ENCODE results near the gene LRRC3.

Gene LRRC3

DNA sequence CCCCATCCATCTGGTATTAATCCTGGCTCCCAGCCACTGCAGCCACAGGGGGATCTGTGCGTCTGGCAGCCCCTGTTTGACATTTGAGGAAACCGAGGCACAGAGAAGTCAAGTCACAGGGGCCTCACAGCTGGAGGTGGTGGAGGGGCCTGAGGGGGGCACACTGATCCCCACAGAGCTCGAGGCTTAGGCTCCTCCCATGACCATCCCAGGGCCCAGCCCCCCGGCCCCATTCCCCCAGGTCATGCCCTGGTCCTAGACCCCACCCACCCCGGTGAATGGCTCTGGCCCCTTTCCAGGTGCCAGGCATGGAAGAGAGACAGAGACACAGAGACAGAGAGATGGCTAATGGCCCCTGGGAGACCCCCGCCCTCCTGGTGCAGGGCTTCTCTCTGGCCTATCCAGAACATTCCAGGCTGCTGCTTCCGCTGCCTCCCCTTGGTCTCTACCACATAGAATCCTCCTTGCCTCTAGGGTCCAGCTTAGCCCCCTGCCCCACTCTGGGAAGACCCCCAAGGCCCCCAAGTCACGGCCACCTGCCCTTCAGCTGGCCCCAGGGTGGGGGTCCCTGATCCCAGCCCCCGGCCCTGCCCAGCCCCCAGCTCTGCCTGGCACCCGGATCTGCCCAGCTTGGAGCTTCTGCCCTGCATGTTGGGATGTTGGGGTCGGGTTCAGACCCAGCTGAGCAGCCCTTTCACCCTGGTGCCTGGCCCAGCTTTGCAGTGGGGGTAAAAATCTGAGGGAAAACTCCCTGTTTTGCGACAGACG, 29.2 kb upstream of the LRRC3 start:
- no peak overlapping the region for H3K14ac ChIP-seq (ENCODE audit: low read length in 2 of 2)
- H3K18ac ChIP-seq (ENCODE audit: low read depth in 1 of 2, low read length in 2 of 2): no peak overlapping the region
- no peak overlapping the region for H4K91ac ChIP-seq (ENCODE audit: low read length)
- no peak overlapping the region for H4K8ac ChIP-seq (ENCODE audit: low read length)
- H2BK5ac ChIP-seq (ENCODE audit: low read depth, low read length, poor library complexity, severe bottlenecking): no peak overlapping the region
- H3K4ac ChIP-seq (ENCODE audit: low read depth in 1 of 2, low read length in 2 of 2): no peak overlapping the region
- H2BK15ac ChIP-seq (ENCODE audit: low read depth, poor library complexity, severe bottlenecking): no peak overlapping the region
- H2BK120ac ChIP-seq (ENCODE audit: low read depth, low read length): no peak overlapping the region
- no peak for DNase-seq
- H3K4me3 ChIP-seq (ENCODE audit: insufficient read depth in 1 of 2, low read depth in 1 of 2, low read length in 2 of 2): no peak overlapping the region
- peaks cover 18% of the 10 kb centered on the region for H3K9me3 ChIP-seq (ENCODE audit: control insufficient read depth, low read length)
- no peak overlapping the region for H2AFZ ChIP-seq (ENCODE audit: low read depth, low read length)
- no peak overlapping the region for H3K27ac ChIP-seq (ENCODE audit: low read length, poor library complexity, severe bottlenecking)
- no peak overlapping the region for H3K4me2 ChIP-seq (ENCODE audit: low read length, poor library complexity, severe bottlenecking)
- no peak overlapping the region for H3K9ac ChIP-seq (ENCODE audit: low read length)
- no peaks in the 10 kb centered on the region for H3K4me1 ChIP-seq (ENCODE audit: control insufficient read depth, insufficient read depth, low read depth, low read length)
- peaks cover 0 to 18% of the 10 kb centered on the region in 2 experiments for H3K27me3 ChIP-seq (ENCODE audit: control insufficient read depth in 1 of 2, insufficient read depth in 1 of 2, low read length in 2 of 2)
- H2AK5ac ChIP-seq (ENCODE audit: low read length, severe bottlenecking): no peak overlapping the region
- 79% methylated on average over 11 of the region's 13 CpGs for WGBS
- no peak overlapping the region for H3K23ac ChIP-seq (ENCODE audit: low read length in 2 of 2)
- no peaks in the 10 kb centered on the region for H3K79me1 ChIP-seq (replicated peaks; ENCODE audit: low read length, poor library complexity, severe bottlenecking)
- H3K36me3 ChIP-seq (ENCODE audit: control insufficient read depth in 1 of 2, insufficient read depth in 2 of 2, low read depth in 1 of 2, low read length in 2 of 2): no peaks in the 10 kb centered on the region
- H2BK12ac ChIP-seq (ENCODE audit: low read length in 2 of 2): no peak overlapping the region

DNA sequence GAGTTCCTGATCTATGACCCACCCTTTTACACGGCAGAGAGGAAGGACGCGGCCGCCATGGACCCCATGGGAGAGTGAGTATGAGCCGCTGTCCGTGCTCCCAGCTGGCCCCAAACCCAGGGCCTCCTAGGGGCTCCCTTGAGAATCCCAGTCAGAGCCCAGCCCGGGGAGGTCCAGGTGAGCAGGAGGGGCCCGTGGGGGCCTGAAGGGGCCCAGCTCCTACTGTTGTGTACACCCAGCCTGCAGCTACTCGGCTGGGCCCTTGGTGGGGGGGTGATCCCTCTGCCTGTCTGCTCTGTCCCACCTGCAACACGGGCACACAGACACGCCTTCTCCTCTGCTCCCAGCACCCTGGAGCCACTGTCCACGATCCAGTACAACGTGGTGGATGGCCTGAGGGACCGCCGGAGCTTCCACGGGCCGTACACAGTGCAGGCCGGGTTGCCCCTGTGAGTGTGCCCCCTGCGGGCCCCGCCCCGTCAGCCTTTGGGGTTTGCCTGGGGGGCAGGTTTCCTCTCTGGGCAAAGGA, 28.6 kb upstream of the LRRC3 start:
- H3K9me3 ChIP-seq (ENCODE audit: control insufficient read depth, low read length): peaks cover 24% of the 10 kb centered on the region
- no peak overlapping the region for H2BK12ac ChIP-seq (ENCODE audit: low read length in 2 of 2)
- H3K27ac ChIP-seq (ENCODE audit: low read length, poor library complexity, severe bottlenecking): no peak overlapping the region
- no peak for DNase-seq
- no peak overlapping the region for H4K8ac ChIP-seq (ENCODE audit: low read length)
- H3K4me2 ChIP-seq (ENCODE audit: low read length, poor library complexity, severe bottlenecking): no peak overlapping the region
- H3K36me3 ChIP-seq (ENCODE audit: control insufficient read depth in 1 of 2, insufficient read depth in 2 of 2, low read depth in 1 of 2, low read length in 2 of 2): no peaks in the 10 kb centered on the region
- WGBS: 92% methylated on average over 21 of the region's 21 CpGs
- H2BK120ac ChIP-seq (ENCODE audit: low read depth, low read length): no peak overlapping the region
- H4K91ac ChIP-seq (ENCODE audit: low read length): no peak overlapping the region
- no peak overlapping the region for H3K18ac ChIP-seq (ENCODE audit: low read depth in 1 of 2, low read length in 2 of 2)
- no peak overlapping the region for H3K4me3 ChIP-seq (ENCODE audit: insufficient read depth in 1 of 2, low read depth in 1 of 2, low read length in 2 of 2)
- H3K4me1 ChIP-seq (ENCODE audit: control insufficient read depth, insufficient read depth, low read depth, low read length): no peaks in the 10 kb centered on the region
- no peak overlapping the region for H3K4ac ChIP-seq (ENCODE audit: low read depth in 1 of 2, low read length in 2 of 2)
- H2AK5ac ChIP-seq (ENCODE audit: low read length, severe bottlenecking): no peak overlapping the region
- no peak overlapping the region for H3K9ac ChIP-seq (ENCODE audit: low read length)
- no peak overlapping the region for H2BK5ac ChIP-seq (ENCODE audit: low read depth, low read length, poor library complexity, severe bottlenecking)
- H3K14ac ChIP-seq (ENCODE audit: low read length in 2 of 2): no peak overlapping the region
- H2BK15ac ChIP-seq (ENCODE audit: low read depth, poor library complexity, severe bottlenecking): no peak overlapping the region
- no peak overlapping the region for H2AFZ ChIP-seq (ENCODE audit: low read depth, low read length)
- no peaks in the 10 kb centered on the region for H3K79me1 ChIP-seq (replicated peaks; ENCODE audit: low read length, poor library complexity, severe bottlenecking)
- no peak overlapping the region for H3K23ac ChIP-seq (ENCODE audit: low read length in 2 of 2)
- peaks cover 0 to 18% of the 10 kb centered on the region in 2 experiments for H3K27me3 ChIP-seq (ENCODE audit: control insufficient read depth in 1 of 2, insufficient read depth in 1 of 2, low read length in 2 of 2)

DNA sequence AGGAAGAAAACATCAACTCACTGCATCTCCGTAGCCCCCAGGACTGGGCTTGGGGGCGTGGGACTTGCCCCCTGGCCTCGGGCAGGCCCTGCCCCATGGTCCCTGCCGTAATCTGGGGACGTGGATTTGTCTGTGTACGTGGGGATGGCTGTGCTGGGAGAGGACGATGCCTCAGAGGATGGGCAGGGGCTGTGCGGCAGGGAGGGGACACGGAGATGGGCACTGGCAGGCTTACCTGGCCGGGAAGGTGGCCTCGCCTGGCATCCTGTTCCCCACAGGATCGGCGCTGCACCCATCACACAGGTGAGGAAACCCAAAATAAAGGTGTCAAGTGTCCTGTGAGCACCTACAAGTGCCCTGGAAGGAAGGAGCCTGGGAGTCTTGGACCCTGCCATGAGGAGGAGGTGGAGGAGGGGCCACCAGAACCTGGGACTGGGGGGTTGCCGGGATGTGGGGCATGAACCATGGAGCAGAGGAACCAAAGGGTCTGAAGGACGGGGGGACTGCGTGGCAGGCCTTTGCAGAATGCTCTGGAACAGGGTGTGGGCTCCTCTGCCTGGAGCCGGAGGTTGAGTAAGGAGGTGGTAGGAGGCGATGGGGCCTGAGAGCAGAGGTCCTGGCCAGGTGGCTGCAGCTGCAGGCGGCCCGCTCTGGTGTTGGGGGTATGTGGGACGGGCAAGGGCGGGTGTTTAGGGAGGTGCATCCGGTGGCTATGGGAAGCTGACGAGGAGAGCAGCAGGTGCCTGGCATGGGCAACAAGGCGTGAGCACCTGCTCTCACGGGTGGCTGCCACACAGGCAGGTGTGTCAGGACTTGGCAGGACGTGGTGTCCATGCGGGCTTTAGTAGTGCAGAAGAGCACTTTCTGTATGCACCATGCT, 27.8 kb upstream of the LRRC3 start:
- Histone ChIP-seq H3K4me2 (ENCODE audit: low read length, poor library complexity, severe bottlenecking) (no peak overlapping the region), H3K4ac (ENCODE audit: low read depth in 1 of 2, low read length in 2 of 2) (no peak overlapping the region), H4K91ac (ENCODE audit: low read length) (no peak overlapping the region), H2BK5ac (ENCODE audit: low read depth, low read length, poor library complexity, severe bottlenecking) (no peak overlapping the region), H3K27me3 (ENCODE audit: control insufficient read depth in 1 of 2, insufficient read depth in 1 of 2, low read length in 2 of 2) (peaks cover 0 to 11% of the 10 kb centered on the region in 2 experiments), H3K18ac (ENCODE audit: low read depth in 1 of 2, low read length in 2 of 2) (no peak overlapping the region), H3K4me1 (ENCODE audit: control insufficient read depth, insufficient read depth, low read depth, low read length) (no peaks in the 10 kb centered on the region), H3K79me1 (replicated peaks; ENCODE audit: low read length, poor library complexity, severe bottlenecking) (no peaks in the 10 kb centered on the region), H3K9ac (ENCODE audit: low read length) (no peak overlapping the region), H4K8ac (ENCODE audit: low read length) (no peak overlapping the region), H2BK120ac (ENCODE audit: low read depth, low read length) (no peak overlapping the region), H3K23ac (ENCODE audit: low read length in 2 of 2) (no peak overlapping the region), H3K14ac (ENCODE audit: low read length in 2 of 2) (no peak overlapping the region), H2BK15ac (ENCODE audit: low read depth, poor library complexity, severe bottlenecking) (no peak overlapping the region), H3K36me3 (ENCODE audit: control insufficient read depth in 1 of 2, insufficient read depth in 2 of 2, low read depth in 1 of 2, low read length in 2 of 2) (no peaks in the 10 kb centered on the region), H2AK5ac (ENCODE audit: low read length, severe bottlenecking) (no peak overlapping the region), H2AFZ (ENCODE audit: low read depth, low read length) (no peak overlapping the region), H2BK12ac (ENCODE audit: low read length in 2 of 2) (no peak overlapping the region), H3K9me3 (ENCODE audit: control insufficient read depth, low read length) (peaks cover 28% of the 10 kb centered on the region), H3K27ac (ENCODE audit: low read length, poor library complexity, severe bottlenecking) (no peak overlapping the region), H3K4me3 (ENCODE audit: insufficient read depth in 1 of 2, low read depth in 1 of 2, low read length in 2 of 2) (no peak overlapping the region)
- 88% methylated on average over 28 of the region's 28 CpGs for WGBS
- no peak for DNase-seq
